K562 (cell line): ENCODE data around the gene WDCP. TPM values are rescaled to one million over a fixed set of nuclear protein-coding genes. Genes with fewer than 3 reads are reported as not detected.
"Not testable (repeated sequence)": the region's sequence is repeated elsewhere in the genome, so short reads cannot be mapped to it uniquely, and the experiment has no call there.

Source experiments
- ATAC-seq: fragments of 200-7000 bp; cut with Tn5 transposase; 3 replicates; pipeline ENCODE4 v1.9.1; 2020; ENCODE audit warnings: moderate library complexity
- BruUV-seq: library from RNA; stranded (reverse); fragments of 400-500 nt; replicated peaks from 2 replicates; lab custom pipeline; 2021; lab: Mats Ljungman, UMichigan
- CTCF ChIA-PET: fragments of 300-600 bp; formaldehyde crosslinking; extraction: SDS; loops from one replicate; lab custom pipeline; 2021; ENCODE audit warnings: low intra/inter-chr PET ratio; lab: Yijun Ruan, JAX
- POLR2A ChIA-PET: fragments of 300-600, 350-650 bp; sonication (Branson Sonifier 250); formaldehyde crosslinking; extraction: SDS; loops from one replicate; lab custom pipeline; 2021; ENCODE audit warnings: antibody characterized with exemption, inconsistent platforms; lab: Yijun Ruan, JAX
- DNase-seq, 4 experiments: peaks; one replicate each; pipeline versions ENCODE4 v3.0.0 to v3.0.0-alpha.2; 2011 to 2018; ENCODE audit warnings: low spot score in 3 of 4, mixed read lengths in 3 of 4; ENCODE audit errors: extremely low read depth in 1 of 4
- FAIRE-seq: peaks from 2 replicates; lab custom pipeline; 2011; peaks lifted over from hg19 to GRCh38; lab: Jason Lieb, UNC
- H2AFZ ChIP-seq: 2 replicates; pipeline ENCODE4 v1.6.0; 2011; ENCODE audit warnings: low read depth, low read length, control low read depth, inconsistent platforms
- H3K27ac ChIP-seq: fragments of 200-600 bp; 3 replicates; pipeline ENCODE4 v1.8.0; 2011; ENCODE audit warnings: low read depth, mild to moderate bottlenecking, control low read depth, inconsistent platforms, low read length, moderate library complexity, mixed read lengths; ENCODE audit errors: extremely low read depth
- H3K27me3 ChIP-seq, 2 experiments: fragments of 300-600 bp in 1 of 2; 2 replicates in 1 of 2; 3 replicates in 1 of 2; pipeline versions ENCODE4 v1.6.0 to v1.8.0; 2011; ENCODE audit warnings: inconsistent platforms in 2 of 2, low read length in 2 of 2, mild to moderate bottlenecking in 1 of 2, mixed read lengths in 1 of 2, moderate library complexity in 1 of 2; ENCODE audit not compliant: control insufficient read depth in 2 of 2, insufficient read depth in 2 of 2
- H3K36me3 ChIP-seq: fragments of 300-600 bp; 3 replicates; pipeline ENCODE4 v1.8.0; 2011; ENCODE audit warnings: mild to moderate bottlenecking, low read length, inconsistent platforms; ENCODE audit not compliant: control insufficient read depth, insufficient read depth
- H3K4me1 ChIP-seq, 2 experiments: fragments of 200-600 bp in 1 of 2; replicated peaks in 1 of 2; 2 replicates in 1 of 2; 3 replicates in 1 of 2; pipeline versions ENCODE4 v1.5.1 to v1.8.0; 2011; ENCODE audit warnings: inconsistent platforms in 2 of 2, low read length in 2 of 2, mild to moderate bottlenecking in 1 of 2, mixed read lengths in 1 of 2, moderate library complexity in 1 of 2; ENCODE audit not compliant: control insufficient read depth in 2 of 2, insufficient read depth in 2 of 2
- H3K4me2 ChIP-seq: 2 replicates; pipeline ENCODE4 v1.6.1; 2011; ENCODE audit warnings: low read length, control low read depth, inconsistent platforms, mixed read lengths; ENCODE audit not compliant: insufficient read depth
- H3K4me3 ChIP-seq: fragments of 200-600 bp; sonication (generic), shearing (Covaris generic); 2 replicates; pipeline ENCODE4 v1.5.1; 2016; ENCODE audit warnings: control low read depth, inconsistent platforms
- H3K79me2 ChIP-seq: fragments of 200-600 bp; 3 replicates; pipeline ENCODE4 v1.8.0; 2011; ENCODE audit warnings: low read length, inconsistent platforms; ENCODE audit not compliant: control insufficient read depth, insufficient read depth
- H3K9ac ChIP-seq, 2 experiments: 2 replicates each; pipeline versions ENCODE4 v1.6.0 to v1.6.1; 2011; ENCODE audit warnings: low read depth in 2 of 2, low read length in 2 of 2, control low read depth in 1 of 2, inconsistent platforms in 1 of 2, mild to moderate bottlenecking in 1 of 2, mixed read lengths in 1 of 2; ENCODE audit not compliant: insufficient read depth in 1 of 2
- H3K9me1 ChIP-seq: one replicate; pipeline ENCODE4 v1.6.0; 2011; ENCODE audit warnings: inconsistent platforms, mild to moderate bottlenecking, low read length, moderate library complexity; ENCODE audit not compliant: control insufficient read depth, insufficient read depth
- H3K9me3 ChIP-seq: replicated peaks from 2 replicates; pipeline ENCODE4 v1.5.1; 2011; ENCODE audit warnings: low read depth, low read length, inconsistent platforms; ENCODE audit not compliant: control insufficient read depth, insufficient read depth
- H4K20me1 ChIP-seq: replicated peaks from 2 replicates; pipeline ENCODE4 v1.6.1; 2011; ENCODE audit warnings: low read length, inconsistent platforms, mixed read lengths; ENCODE audit not compliant: control insufficient read depth, insufficient read depth
- BCOR ChIP-seq: fragments of 450-650 bp; IDR thresholded peaks from 2 replicates; pipeline ENCODE4 v1.6.1; 2016
- KDM1A ChIP-seq, 2 experiments: fragments of 450-650 bp; IDR thresholded peaks; 2 replicates each; pipeline ENCODE4 v1.6.1; 2016; ENCODE audit warnings: mild to moderate bottlenecking in 2 of 2
- MAFG ChIP-seq: fragments of 450-650 bp; conservative IDR thresholded peaks from 2 replicates; pipeline ENCODE4 v1.6.1; 2016; ENCODE audit warnings: missing genetic modification characterization, missing compliant biosample characterization
- MCM5 ChIP-seq: fragments of 450-650 bp; IDR thresholded peaks from 2 replicates; pipeline ENCODE4 v1.6.1; 2016; ENCODE audit warnings: low read depth
- MED1 ChIP-seq: sonication (generic); formaldehyde crosslinking; IDR thresholded peaks from 2 replicates; pipeline ENCODE4 v1.8.1; 2023; ENCODE audit warnings: missing genetic modification reagents, borderline replicate concordance
- NFE2 ChIP-seq: IDR thresholded peaks from 2 replicates; pipeline ENCODE4 v1.6.1; 2014; ENCODE audit warnings: antibody characterized with exemption, low read depth
- RFX1 ChIP-seq: fragments of 450-650 bp; IDR thresholded peaks from 2 replicates; pipeline ENCODE4 v1.6.1; 2016; ENCODE audit warnings: mild to moderate bottlenecking, moderate library complexity
- WGBS: fragments of 100-300 bp; shearing (Covaris generic); methylation state at CpG from one replicate; pipeline ENCODE4 v1.1.6; 2016; ENCODE audit warnings: low coverage, mixed read lengths; ENCODE audit not compliant: insufficient coverage; ENCODE audit errors: missing lambda C conversion rate; 5-methylcytosine and 5-hydroxymethylcytosine counted together
- in situ Hi-C: fragments of 300-500 bp; cut with MboI; formaldehyde crosslinking; loops from 4 replicates; pipeline ENCODE4 v1.15.0; 2018; ENCODE audit warnings: inconsistent platforms, mixed read lengths
- intact Hi-C: fragments of 100-400 bp; cut with micrococcal nuclease; formaldehyde crosslinking; loops from 2 replicates; pipeline ENCODE4 v1.14.2; 2022
- polyA plus RNA-seq, 8 experiments: library from polyadenylated mRNA; depleted of rRNA in 4 of 8; stranded (reverse) in 5 of 8; unstranded in 3 of 8; fragments of >200 nt; fragmentation: Nextera tagmentation in 2 of 8; fragmentation: Illumina TruSeq in 1 of 8; extraction: Ambion mirVana in 2 of 8; extraction: Trizol in 1 of 8; gene quantifications; 2 replicates each; pipeline versions ENCODE4 v1.2.1 to v1.2.3, GENCODE V29; 2011 to 2014; ENCODE audit warnings: inconsistent platforms in 1 of 8, missing spikeins in 1 of 8
- total RNA-seq, 7 experiments: library from RNA; depleted of rRNA in 6 of 7; stranded (reverse); fragments of >200 nt in 6 of 7; fragmentation: Illumina TruSeq in 2 of 7; extraction: Trizol in 2 of 7; gene quantifications; 2 replicates each; pipeline versions ENCODE4 v1.2.1 to v1.2.3, GENCODE V29; 2011 to 2021; ENCODE audit warnings: low replicate concordance in 1 of 7

WDCP gene
- total and polyA plus RNA-seq, 9 of the 15 experiments (the other 6 are each of a cell fraction or from before 2014, with no cell fraction given), result 10.1 to 41.4 (median 21.8) TPM

DNA sequence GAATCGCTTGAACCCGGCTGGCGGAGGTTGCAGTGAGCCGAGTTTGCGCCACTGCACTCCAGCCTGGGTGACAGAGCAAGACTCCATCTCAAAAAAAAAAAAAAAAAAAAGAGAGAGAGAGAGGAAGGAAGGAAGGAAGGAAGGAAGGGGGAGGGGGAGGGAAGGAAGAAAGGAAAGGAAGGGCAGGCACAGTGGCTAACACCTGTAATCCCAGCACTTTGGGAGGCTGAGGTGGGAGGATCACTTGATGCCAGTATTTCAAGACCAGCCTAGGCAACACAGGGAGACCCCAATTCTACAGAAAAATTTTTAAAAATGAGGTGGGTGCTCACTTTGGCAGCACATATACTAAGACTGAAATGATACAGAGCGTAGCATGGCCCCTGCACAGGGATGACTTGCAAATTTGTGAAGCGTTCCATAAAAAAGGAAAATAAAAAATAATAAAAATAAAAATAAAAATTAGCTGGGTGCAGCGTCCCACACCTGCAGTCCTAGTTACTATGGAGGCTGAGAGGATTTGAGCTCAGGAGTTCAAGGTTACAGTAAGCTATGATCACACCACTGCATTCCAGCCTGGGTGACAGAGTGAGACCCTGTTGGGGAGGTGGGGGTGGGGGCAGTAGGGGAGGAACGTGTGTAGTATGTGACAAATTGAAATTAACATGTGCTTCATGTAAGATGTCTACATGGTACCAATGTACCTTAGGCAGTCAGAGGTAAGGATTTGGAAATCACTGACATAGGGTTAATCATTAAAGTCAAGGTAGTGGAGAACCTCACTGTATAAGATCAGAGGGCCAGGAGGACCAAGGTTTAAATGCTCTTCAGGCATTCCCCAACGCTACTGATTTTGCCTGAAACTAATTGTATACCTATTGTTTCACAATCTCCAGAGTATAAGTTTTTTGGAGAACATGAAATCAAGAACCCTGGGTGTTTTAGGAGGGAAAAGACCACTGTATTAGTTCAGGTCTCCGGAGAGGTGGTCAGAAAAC, 1.4 kb downstream of the WDCP start (continued):
- TF ChIP-seq MCM5 (no peak), KDM1A (IDR thresholded peaks at IDR 0.05) (peak in 1 of 2 experiments; percentile 84; a peak in 2 of 4 replicates), MAFG (peak; percentile 88), NFE2 (peak; percentile 69), RFX1 (no peak), MED1 (no peak)

DNA sequence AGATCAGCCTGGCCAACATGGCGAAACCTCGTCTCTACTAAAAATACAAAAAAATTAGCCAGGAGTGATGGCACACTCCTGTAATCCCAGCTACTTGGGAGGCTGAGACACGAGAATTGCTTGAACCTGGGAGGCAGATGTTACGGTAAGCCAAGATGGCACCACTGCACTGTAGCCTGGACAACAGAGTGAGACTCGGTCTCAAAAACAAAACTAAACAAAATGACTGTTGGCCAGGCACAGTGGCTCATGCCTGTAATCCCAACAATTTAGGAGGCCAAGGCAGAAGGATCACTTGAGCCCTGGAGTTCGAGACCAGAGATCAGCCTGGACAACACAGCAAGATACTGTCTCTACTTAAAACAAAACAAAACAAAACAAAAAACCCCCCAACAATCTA, 4.1 kb downstream of the WDCP start:
- H3K4me2 ChIP-seq, in situ Hi-C loops, H3K9me3 ChIP-seq, BruUV-seq, DNase-seq, intact Hi-C loops, H2AFZ ChIP-seq, H3K9ac ChIP-seq, H3K27ac ChIP-seq, CTCF ChIA-PET, H3K4me3 ChIP-seq, H3K9me1 ChIP-seq, H3K27me3 ChIP-seq, H3K4me1 ChIP-seq, H4K20me1 ChIP-seq, FAIRE-seq, ATAC-seq: not testable (repeated sequence)
- Histone ChIP-seq H3K79me2 (peaks cover 51% of the 10 kb centered on the region), H3K36me3 (peaks cover 28% of the 10 kb centered on the region)
- 0 out of 2 replicates have a peak, but pooled peaks have one; percentile 18 for TF ChIP-seq BCOR
- 91% methylated on average over 6 of the region's 6 CpGs for WGBS
- POLR2A ChIA-PET, result interaction anchor here (0.6 kb wide), 1 partner anchor 116 kb away, joined by 3 read pairs; the partner anchor contains the start of gene ATAD2B
